ENCODE measurements around the gene PEX7.
"Not testable (repeated sequence)": the region's sequence is repeated elsewhere in the genome, so short reads cannot be mapped to it uniquely, and the experiment has no call there.

The PEX7 gene

DNA sequence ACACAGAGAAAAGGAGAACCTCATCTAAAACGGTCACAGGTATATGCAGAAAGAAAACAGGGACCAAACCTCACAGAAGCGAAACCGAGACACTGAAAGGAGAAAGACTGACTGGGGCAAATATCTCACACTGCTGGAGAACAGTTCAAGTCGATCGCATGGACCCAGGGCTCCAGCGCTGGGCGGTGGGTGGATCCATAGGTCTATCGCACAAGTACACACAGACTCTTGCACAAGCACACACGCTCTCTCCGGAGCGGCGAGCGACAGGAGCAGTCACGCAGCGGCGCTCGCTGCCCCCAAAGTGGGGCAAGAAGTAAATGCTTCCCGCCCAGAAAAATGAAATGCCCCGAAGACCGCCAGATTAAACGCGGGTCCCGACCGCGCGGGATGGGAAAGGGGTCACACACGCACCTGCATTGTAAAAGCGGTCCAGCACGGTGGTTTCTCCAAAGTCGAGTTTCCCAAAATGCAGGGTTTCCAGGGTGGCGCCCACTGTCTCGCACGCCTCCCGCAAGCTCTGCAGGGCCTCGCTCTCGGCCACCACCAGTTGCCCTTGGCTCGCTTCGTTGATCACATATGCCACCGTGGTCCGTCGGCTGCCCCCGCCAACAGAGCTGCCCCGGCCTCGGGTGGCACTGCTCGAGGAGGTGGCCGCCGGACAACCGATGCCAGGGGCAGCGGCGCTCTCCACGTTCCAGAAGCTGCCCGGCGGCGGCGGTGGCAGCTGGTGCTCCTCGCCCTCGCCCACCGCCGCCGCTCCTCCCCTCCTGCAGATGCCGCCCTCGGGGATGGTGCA lies 30.9 kb upstream of the PEX7 start:
- peak; percentile 58 for DNase-seq

GRCh38 chr6:136792095-136792409 lies 30.3 kb upstream of the PEX7 start:
- no peak for DNase-seq

DNA sequence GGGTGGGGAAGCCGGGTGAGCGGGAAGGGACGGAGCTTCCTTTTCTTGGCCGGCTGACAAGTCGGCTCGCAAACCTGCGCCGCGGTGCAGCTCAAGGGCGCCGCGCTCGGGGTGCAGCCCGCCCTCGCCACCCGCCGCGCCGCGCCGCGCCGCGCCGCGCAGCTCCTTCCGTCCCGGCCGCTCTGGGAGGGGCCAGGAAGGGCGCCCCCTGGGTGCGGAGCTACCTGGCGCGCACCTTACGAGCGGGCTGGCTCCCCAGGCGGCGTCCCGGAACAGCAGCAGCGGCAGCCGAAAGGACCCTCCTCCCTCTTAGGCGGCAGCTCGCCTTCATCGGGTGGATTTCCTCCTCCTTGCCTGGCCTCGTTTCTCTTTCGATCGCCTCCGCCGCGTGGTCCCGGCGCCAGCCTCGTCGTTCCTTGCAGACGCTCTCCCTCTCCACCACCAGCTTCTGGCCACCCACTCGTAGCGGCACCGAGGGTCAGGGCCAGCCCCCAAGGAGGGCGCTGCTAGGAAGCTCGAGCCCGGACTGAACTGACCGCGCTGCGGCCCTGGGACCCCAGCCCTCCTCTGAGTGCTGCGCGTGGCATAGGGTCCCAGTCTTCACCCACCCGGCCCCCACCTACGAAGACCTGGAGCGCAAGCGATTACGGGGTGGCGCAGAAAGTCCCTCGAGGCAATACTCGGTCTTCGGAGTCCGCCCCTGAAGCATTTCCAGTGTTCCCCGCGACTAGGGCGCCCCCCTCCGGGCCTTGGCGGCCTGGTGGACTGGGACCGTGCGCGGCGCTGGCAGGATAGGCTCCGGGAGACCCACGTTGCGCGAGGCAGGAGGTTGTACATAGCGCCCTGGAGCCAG lies 29.8 kb upstream of the PEX7 start, which contains the start of gene MAP3K5:
Gene MAP3K5 (minus strand): TSS at position 68 of the 853 bp plus-strand sequence. CDS start 320 bp downstream, outside the sequence.
- DNase-seq = peak; percentile 98

- DNase-seq = no peak
Observed at GRCh38 chr6:136793363-136793762, 29.0 kb upstream of the PEX7 start.

- no peak for DNase-seq
Observed at GRCh38 chr6:136795386-136795785, 27.0 kb upstream of the PEX7 start.

GRCh38 chr6:136795996-136796395 lies 26.4 kb upstream of the PEX7 start:
- DNase-seq = no peak

DNA sequence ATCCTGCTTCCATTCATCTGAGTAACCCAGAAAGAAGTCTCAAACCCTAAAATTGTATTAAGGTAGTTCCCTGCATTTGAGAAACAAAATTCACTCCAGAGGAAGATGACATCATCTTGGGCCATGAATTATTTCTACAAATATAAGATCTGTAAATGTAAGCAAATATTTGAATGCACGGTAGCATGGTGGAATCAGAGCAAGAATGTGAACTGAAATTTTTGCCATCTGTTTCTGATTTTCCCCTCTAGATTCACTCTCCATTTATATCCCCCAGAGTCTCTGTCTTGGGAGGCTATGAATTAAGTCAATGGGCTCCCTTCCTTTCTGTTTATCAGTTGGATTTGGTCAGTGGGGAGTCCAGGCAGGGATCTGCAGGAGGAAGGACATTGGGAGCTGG lies 24.3 kb upstream of the PEX7 start:
- no peak for DNase-seq

GRCh38 chr6:136801581-136801980 lies 20.8 kb upstream of the PEX7 start:
- no peak for DNase-seq

GRCh38 chr6:136803608-136804007 lies 18.8 kb upstream of the PEX7 start:
- DNase-seq = no peak

- DNase-seq = no peak
Observed at GRCh38 chr6:136809091-136809860, 13.1 kb upstream of the PEX7 start.

- DNase-seq = no peak
Observed at GRCh38 chr6:136811272-136811671, 11.1 kb upstream of the PEX7 start.

GRCh38 chr6:136812174-136812573 lies 10.2 kb upstream of the PEX7 start:
- DNase-seq = no peak

- not testable (repeated sequence) for DNase-seq
Observed at GRCh38 chr6:136815608-136816007, 6.8 kb upstream of the PEX7 start.

DNA sequence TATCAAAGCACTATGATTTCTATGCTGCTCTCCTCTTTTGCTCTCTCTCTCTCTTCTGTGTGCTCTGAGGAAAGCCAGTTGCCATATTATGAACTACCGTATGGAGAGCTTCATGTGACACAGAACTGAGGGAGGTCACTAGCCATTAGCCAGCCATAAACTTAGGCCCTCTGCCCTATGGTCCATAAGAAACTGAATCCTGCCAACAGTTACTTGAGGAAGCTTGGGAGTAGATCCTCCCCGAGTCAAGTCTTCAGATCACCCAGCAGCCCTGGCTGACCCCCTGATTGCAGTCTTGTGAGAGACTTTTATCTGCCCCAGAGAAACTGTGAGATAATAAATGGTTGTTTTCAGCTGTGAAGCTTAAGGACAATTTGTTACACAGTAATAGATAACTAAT lies 5.7 kb upstream of the PEX7 start:
- DNase-seq = no peak

GRCh38 chr6:136820561-136820960 lies 1.8 kb upstream of the PEX7 start:
- DNase-seq = no peak

- DNase-seq = no peak
Observed at GRCh38 chr6:136822046-136822375, 381 bp upstream of the PEX7 start.

- DNase-seq = no peak
Observed at GRCh38 chr6:136823128-136823660, 802 bp downstream of the PEX7 start.

DNA sequence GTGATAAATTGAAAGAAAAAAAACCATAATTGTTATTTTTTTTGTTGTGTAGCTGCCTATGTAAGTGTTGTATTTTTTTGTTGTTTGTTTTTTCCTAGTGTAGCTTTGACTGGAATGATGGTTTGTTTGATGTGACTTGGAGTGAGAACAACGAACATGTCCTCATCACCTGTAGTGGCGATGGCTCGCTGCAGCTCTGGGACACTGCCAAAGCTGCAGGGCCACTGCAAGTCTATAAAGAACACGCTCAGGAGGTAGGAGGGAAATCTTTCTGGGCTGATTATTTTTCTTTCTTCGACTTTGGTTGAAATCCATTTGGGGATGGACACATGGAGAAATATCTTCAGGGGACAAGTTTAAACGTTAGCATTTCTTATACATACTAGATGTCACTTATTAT lies 3.8 kb downstream of the PEX7 start:
- DNase-seq = no peak

DNA sequence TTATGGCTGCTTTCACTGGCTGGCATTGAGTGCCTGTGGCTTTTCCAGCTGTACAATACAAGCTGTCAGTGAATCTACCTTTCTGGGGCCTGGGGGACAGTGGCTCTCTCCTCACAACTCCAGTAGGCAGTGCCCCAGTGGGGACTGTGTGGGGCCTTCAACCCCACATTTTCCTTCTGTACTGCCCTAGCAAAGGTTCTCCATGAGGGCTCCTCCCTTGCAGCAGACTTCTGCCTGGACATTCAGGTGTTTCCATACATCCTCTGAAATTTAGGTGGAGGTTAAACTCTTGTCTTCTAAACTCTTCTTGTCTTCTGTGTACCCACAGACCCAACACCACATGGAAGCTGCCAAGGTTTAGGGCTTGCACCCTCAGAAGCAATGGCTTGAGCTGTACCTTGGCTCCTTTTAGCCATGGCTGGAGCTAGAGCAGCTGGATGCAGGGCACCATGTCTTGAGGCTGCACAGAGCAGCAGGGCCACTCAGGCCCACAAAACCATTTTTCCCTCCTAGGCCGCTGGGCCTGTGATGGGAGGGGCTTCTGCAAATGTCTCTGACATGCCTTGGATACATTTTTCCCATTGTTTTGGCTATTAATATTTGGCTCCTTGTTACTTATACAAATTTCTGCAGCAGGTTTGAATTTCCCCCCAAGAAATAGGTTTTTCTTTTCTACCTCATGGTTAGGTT lies 9.6 kb downstream of the PEX7 start:
- DNase-seq = no peak

- DNase-seq = no peak
Observed at GRCh38 chr6:136840276-136841001, 18.0 kb downstream of the PEX7 start.

DNA sequence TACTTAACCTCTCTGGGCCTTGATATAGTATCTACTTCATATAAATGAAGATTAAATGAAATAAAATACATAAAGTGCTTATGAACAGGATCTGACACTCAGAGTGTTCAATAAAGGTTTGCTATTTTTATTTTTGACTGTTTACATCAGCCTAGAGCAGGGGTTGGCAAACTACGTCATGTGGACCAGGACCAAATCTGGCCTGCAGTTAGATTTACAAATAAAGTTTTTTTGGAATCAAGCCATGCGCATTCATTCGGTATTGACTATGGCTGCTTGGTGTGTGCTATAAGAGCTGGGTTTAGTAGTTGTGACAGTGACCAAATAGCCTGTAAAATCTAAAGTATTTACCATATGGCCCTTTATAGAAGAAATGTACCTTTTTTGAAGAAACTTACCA lies 20.8 kb downstream of the PEX7 start:
- DNase-seq = no peak

GRCh38 chr6:136846046-136846445 lies 23.7 kb downstream of the PEX7 start:
- DNase-seq = no peak

Data from activated T-cell treated with anti-CD3 and anti-CD28 coated beads, Interleukin-2, amount 50 U/mL, for 1 hour (primary cell).